ENCODE results near the gene STK38.

GRCh38 chr6:36469148-36469661 lies 78.1 kb downstream of the STK38 start:
- TF ChIP-seq EZH2 (IDR thresholded peaks at IDR 0.05; ENCODE audit: borderline replicate concordance, insufficient read depth, low read depth, low read length, poor library complexity, severe bottlenecking) = no peak
- TF ChIP-seq CTCF (IDR thresholded peaks at IDR 0.05) = no peak

All from B cell (primary cell).